GM23248 (cell line): ENCODE measurements around the gene PTPRD.

Experiments
- EZH2 ChIP-seq: fragments of 200-600 bp; sonication (generic); IDR thresholded peaks from 2 replicates; pipeline ENCODE4 v1.6.1; 2018; ENCODE audit warnings: antibody characterized with exemption, mild to moderate bottlenecking; ENCODE audit not compliant: insufficient read depth, poor library complexity, severe bottlenecking
- EZH2phosphoT487 ChIP-seq: fragments of 200-600 bp; sonication (generic); IDR thresholded peaks from 2 replicates; pipeline ENCODE4 v1.6.1; 2018; ENCODE audit warnings: antibody characterized with exemption, moderate library complexity, mild to moderate bottlenecking, low read depth; ENCODE audit not compliant: insufficient read depth

- TF ChIP-seq EZH2 (no peak), EZH2phosphoT487 (no peak)
These were observed 1960.5 kb downstream of the PTPRD start for GRCh38 chr9:8652255-8652654.
